TTC549 (cell line): Measurements from ENCODE around the gene CDH22.

Experiments used
- FAIRE-seq: peaks from 2 replicates; lab custom pipeline; 2012; peaks lifted over from hg19 to GRCh38; lab: Jason Lieb, UNC

CDH22 gene

GRCh38 chr20:46299078-46299477 lies 9.2 kb downstream of the CDH22 start:
- FAIRE-seq, result no peak

GRCh38 chr20:46298374-46298773 lies 9.9 kb downstream of the CDH22 start:
- FAIRE-seq, result no peak

DNA sequence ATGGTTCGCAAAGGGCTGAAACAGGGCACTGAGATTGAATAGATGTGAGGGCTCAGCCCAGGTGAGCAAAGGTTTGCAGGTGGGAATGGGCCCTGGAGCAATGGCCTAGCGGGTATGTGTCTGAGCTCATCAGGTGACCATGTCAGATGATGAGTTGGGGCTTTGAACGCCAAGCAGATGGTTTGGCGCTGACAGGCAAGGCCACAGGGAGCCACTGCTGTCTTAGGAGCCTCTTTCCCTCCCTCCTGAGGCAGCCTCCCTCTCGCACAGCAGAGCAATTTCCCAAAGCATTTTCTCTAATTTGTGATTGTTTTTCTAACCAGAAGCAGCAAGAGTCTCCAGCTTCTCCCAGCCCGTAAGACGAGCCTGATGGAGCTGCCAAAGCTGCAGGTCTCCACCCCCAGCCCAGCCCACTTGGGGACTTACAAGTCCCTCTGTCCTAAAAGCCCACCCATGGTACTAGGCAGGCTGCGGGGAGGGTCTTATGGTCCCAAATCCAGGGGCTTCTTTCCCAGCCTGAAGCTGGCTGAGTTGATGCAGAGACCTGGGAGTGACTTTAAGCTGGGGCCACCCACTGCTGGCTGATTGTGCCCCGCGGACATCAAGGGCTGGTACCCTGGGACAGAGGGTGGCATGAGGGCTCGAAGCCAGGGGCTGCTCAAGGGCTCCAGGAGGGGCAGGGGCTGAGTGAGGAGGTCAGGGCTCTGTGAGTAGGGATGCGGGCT lies 11.6 kb downstream of the CDH22 start:
- no peak for FAIRE-seq

DNA sequence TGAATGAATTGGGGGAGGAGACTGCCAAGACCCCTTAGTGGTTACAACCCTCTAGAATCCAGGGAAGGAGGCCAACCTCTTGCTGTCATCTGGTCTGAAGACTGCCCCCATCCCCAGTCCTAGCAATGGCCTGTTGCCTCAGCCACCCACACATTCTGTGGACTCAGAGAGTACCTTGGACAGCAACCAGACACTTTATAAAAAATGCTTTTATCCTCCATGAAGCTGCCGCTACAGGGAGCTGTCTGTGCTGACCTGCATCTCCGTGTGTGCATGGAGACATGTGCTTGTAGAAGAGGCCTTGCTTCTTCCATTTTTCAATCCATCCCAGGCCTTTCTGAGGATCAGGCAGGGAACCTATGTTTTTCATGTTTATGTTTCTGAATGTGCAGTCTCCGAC lies 15.2 kb downstream of the CDH22 start:
- FAIRE-seq, result no peak

DNA sequence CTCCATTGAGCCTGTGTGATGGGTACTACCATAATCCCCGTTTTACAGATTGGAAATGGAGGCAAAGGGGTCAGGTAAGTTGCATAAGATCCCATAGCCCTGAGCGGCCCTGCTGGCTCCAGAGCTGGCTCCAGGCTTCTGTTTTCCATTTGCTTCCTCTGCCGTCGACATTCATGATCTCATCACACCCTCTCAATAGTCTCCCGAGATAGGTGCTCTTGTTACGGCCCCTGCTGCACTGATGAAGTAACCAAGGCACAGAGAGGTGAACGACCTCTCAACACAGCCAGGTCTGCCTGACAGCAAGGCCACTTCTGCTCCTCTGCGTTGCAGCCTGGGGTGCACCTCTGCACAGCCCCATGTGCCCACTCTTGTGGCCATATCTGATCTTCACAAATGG lies 16.9 kb downstream of the CDH22 start:
- FAIRE-seq, result no peak

- no peak for FAIRE-seq
Observed at GRCh38 chr20:46289432-46289831, 18.9 kb downstream of the CDH22 start.

DNA sequence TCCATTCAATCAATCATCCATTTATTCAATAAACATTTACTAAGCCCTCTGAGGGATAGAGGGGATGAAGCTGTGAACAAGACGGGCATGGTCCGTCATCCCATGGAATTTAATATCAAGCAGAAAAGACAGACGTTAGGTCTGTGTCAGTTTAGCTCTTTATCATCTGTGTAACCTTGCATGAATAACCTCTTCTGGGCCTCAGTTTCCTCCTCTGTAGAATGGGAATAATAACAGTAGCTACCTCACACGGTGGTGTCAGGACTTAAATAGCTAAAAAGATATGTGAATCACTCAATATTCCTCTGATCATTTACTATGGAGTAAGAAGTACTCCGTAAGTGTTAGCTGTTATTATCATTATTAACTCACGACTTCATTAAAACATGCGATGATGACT lies 21.3 kb downstream of the CDH22 start:
- FAIRE-seq, result no peak

GRCh38 chr20:46286382-46286781 lies 21.9 kb downstream of the CDH22 start:
- FAIRE-seq, result no peak

DNA sequence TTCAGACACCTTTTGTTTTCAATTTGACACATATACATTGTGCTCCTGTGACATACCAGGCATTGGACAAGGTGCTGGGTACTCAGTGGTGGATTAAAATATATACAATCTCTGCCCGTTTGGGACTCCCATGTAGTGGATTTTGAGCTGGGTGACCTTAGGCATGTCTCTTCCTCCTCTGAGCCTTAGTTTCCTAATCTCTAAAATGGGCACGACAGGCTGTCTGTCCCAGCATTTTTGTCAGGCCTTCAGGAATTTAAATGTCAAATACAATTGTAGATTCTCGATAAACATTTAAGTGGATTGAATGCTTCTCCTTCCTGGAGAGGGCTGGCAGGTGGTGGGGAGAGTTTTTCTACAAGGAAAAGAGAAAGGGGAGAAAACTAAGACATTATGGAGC lies 22.6 kb downstream of the CDH22 start:
- FAIRE-seq, result no peak

DNA sequence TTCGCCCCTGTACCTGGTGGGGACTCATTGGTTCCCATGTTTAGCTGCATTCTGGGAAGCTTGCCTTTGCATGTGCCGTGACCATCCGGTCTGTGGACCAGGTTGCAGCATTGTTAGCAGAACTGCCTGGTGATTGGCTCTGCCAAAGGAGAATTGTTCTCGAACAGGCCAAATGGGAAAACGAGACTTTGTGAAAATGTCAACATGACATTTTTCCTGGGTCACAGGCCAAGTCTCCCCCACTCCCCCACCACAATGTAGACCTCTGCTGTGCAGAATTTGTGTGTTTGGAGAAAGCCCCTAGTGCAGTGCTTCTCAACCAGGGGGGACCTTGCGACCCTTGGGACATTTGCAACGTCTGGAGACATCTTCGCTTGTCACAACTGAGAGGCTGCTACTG lies 23.2 kb downstream of the CDH22 start:
- FAIRE-seq, result no peak

DNA sequence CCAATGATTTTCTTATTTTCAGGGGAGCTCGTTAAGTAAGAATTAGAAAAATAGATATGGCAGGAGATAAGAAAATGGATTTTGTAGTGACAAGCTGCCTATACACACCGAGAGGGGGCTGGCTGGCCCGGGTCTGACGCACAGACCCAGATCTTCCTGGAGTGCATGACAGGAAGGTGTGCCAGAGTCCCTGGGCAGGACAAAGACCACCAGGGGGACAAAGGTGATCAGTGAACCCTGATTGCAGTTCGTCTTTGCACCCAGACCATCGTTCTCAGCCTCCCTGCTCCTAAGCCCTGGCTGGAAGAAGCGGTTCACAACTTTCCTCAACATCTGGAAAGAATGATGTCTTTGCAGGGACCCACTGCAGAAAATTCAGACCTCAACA lies 24.3 kb downstream of the CDH22 start:
- FAIRE-seq, result no peak

DNA sequence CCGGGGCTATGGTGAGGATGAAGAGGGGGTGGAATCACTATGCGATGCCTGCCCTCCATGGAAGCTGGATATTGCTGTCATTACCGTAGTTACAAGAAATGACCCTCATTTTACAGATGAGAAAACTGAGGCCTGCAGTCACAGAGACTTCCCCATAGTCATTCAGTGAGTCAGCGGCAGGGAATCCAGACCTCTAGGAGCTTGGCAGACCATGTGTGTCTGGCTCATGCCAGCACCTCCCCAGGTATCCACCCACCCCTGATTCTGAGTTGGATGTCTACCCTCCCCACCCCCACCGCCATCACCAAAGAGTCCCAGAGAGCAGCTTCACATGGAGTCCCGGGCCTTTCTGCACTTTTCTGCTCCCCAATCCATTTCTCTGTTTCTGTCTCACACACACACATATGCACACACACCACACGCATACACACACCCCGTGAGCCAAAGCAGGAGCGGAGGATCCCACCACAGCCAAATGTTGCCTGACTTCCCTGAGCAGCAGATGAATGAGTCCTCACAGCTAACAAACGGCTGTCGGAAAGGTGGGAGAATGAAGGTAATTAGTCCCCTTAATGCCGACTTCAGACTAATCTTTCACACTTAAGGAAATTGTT lies 24.8 kb downstream of the CDH22 start:
- no peak for FAIRE-seq

DNA sequence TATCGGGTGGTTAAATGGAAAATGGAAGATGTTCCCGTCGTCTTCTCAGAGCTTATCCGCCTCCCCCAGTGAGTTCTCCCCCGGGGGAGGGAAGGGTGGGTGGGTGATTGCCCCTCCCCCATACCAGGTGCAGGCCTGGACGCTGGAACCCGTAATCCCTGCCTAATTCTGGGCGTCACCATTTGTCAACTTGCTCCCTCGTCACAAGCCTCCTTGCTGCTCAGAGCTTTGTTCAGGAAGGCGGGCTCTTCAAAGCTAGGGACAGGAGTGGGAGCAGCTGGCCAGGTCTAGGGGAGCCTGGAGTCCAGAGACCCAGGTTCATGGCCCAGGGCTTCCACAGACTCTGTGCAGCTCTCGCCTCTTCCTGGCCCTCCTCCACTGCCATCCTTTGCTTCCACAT lies 25.6 kb downstream of the CDH22 start:
- no peak for FAIRE-seq

DNA sequence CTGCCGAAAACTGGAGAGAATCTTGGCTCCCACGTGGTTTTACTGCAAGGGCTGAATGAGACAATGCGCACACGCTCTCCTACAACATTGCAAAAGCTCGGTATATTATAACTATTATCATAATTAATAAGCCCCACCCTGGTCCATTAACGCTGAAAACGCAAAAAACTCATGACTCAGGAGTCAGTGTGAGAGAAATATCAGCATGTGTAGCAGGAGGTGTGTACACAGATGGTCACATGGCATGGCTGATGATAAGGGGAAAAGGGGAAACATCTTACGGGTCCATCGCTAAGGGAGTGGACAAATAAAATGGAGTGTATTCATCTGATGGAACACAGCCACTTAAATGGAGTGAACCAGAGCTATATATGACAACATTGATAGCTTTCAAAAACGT lies 29.2 kb downstream of the CDH22 start:
- FAIRE-seq, result no peak

GRCh38 chr20:46277602-46278001 lies 30.7 kb downstream of the CDH22 start:
- FAIRE-seq, result no peak

GRCh38 chr20:46276531-46276930 lies 31.8 kb downstream of the CDH22 start:
- no peak for FAIRE-seq

GRCh38 chr20:46275091-46275490 lies 33.2 kb downstream of the CDH22 start:
- FAIRE-seq, result no peak

DNA sequence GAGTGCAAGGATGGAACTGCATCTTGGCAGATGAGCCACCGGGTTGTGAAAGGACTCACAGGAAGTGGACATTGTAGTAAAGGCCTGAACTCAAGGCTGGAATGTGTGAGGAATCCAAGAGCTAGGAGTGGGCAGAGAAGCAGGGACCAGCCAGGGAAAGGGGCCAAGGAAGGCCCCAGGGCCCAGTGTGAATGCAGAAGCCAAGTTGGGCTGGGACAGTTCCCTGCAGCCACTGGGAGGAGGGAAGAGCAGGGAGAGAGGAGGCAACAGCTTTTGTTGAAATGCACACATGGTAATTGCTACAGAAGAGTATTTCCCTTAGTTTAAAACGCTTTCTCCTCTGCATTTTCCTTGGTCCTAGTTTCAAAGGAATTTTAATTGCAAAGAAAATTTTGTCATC lies 34.6 kb downstream of the CDH22 start:
- no peak for FAIRE-seq

GRCh38 chr20:46272389-46273047 lies 35.8 kb downstream of the CDH22 start:
- FAIRE-seq, result no peak

DNA sequence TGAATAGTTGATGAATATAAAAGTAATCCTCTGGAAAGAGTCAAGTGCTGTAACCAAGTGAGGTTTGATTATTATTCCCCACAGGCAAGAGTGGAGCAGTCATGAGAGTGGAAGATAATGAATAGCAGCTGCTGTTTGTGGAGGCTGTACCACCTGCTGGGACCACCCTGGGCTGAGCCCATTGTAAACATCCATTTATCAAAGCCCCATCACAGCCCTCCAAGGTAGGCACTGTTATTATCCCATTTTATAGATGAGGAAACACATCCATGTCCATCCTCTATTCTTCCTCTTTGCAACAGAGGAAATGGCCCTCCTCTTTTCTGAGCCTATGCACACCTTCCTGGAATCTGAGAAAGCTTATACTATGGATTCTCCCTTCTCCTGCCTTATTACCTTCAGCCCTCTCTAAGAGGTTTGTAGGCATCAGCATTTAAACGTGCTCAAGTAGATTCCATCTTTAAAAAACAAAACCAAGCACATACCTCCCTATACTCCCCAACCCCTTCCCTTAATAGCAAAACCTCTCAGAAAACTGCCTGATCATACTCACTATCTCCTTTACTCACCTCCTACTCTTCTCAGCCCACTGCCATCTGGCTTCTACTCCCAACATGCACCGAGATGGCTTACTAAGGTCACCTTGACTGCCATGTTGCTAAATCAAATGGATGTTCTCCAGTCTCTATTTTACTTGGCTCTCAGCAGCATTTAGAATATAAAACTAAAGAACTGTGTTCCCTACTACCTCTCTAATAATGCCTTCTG lies 37.1 kb downstream of the CDH22 start:
- FAIRE-seq, result no peak

DNA sequence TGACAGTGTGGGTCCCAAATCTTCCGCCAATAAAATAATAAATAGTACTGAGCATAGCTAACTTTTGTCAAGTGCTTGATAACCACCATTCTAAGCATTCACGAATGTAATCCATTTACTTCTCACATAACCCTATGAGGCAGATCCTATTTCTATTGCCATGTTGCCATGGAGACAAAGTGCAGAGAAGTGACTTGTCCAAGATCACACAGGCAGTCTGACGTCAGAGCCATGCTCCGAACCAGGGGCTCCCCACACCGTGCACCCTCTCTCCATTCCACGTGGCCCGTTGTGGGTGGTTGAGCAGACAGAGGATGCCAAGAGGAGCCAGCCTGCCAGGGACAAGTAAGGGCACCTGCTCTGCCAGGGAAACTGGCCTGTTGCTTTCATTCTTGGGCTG lies 38.9 kb downstream of the CDH22 start:
- FAIRE-seq, result no peak

DNA sequence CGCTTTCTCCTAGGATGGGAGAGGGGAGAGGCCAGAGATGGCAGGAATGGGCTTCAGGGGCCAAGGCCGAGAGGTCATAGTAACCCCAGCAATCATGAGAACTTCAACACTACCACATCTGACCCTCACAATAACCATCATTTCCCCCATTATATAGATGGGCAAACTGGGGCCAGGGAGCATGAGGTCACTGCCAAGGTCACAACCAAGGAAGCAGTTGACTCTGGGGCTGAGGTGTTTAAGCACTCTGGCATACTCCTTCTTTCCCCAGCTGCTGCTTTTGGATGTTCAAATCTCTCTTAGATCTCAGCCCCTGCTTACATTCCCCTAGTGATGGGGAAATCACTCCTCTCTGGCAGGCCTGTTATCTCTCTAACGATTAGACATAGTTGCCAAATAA lies 39.6 kb downstream of the CDH22 start:
- FAIRE-seq, result no peak

DNA sequence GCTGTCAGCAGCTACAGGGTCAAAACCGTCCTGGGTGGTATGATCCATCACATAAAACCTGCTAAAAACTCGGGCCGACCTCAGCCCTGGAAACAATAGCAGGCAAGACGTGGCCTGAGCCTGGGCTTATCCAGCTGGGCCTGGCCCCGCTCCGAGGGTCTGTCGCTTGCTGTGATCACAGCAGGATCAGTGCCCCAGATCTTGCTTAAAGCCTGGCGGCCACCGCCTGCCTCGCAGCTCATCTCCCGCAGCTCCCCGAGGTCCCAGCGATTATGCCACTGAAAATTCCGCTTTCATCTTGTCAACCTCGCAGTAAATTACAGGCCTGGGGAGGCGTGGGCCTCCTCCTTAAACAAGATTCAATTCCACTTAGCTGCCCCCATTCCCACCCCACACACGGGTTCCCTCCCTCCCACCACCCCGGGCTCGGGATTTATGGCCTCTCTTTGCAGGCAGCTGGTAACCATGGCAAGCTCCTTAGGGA lies 40.1 kb downstream of the CDH22 start:
- no peak for FAIRE-seq
